GM23248 (cell line): ENCODE data around the gene PKN3.

Experiments used
- EZH2 ChIP-seq: fragments of 200-600 bp; sonication (generic); IDR thresholded peaks from 2 replicates; pipeline ENCODE4 v1.6.1; 2018; ENCODE audit warnings: antibody characterized with exemption, mild to moderate bottlenecking; ENCODE audit not compliant: insufficient read depth, poor library complexity, severe bottlenecking
- EZH2phosphoT487 ChIP-seq: fragments of 200-600 bp; sonication (generic); IDR thresholded peaks from 2 replicates; pipeline ENCODE4 v1.6.1; 2018; ENCODE audit warnings: antibody characterized with exemption, moderate library complexity, mild to moderate bottlenecking, low read depth; ENCODE audit not compliant: insufficient read depth

GRCh38 chr9:128689293-128689774 lies 13.0 kb upstream of the PKN3 start:
- TF ChIP-seq EZH2 (no peak), EZH2phosphoT487 (no peak)
